Thoracic aorta (tissue), 2 donors: ENCODE measurements around the gene SIK2. TPM values are rescaled to one million over a fixed set of nuclear protein-coding genes. Genes with fewer than 3 reads are reported as not detected.
A peak's percentile ranks its signal among the peaks of the same experiment; 100 is the strongest.

ENCODE experiments used
- ATAC-seq: fragments of 150-250 bp; one replicate; pipeline ENCODE4 v1.8.0; 2017; ENCODE audit warnings: low read depth; ENCODE audit not compliant: insufficient number of reproducible peaks, low FRiP score
- DNase-seq: peaks from one replicate; pipeline ENCODE4 v3.0.0-alpha.2; 2020; ENCODE audit warnings: low spot score
- H3K27ac ChIP-seq, 2 donors: fragments of 200-600 bp; sonication (generic); 1 replicate in 1 of 2; 2 replicates in 1 of 2; pipeline ENCODE4 v1.5.1; 2016; ENCODE audit warnings: mild to moderate bottlenecking in 2 of 2, moderate library complexity in 2 of 2
- H3K27me3 ChIP-seq: fragments of 200-600 bp; sonication (generic); replicated peaks from 2 replicates; pipeline ENCODE4 v1.6.0; 2016; ENCODE audit warnings: mild to moderate bottlenecking; ENCODE audit not compliant: insufficient read depth
- H3K36me3 ChIP-seq: fragments of 200-600 bp; sonication (generic); one replicate; pipeline ENCODE4 v1.5.1; 2016
- H3K4me1 ChIP-seq, 2 donors: fragments of 200-600 bp; sonication (generic); 1 replicate in 1 of 2; 2 replicates in 1 of 2; pipeline versions ENCODE4 v1.5.1 to v1.6.0; 2016; ENCODE audit warnings: low read depth in 2 of 2, mild to moderate bottlenecking in 1 of 2; ENCODE audit not compliant: control insufficient read depth in 1 of 2
- H3K4me3 ChIP-seq: fragments of 200-600 bp; sonication (generic); 2 replicates; pipeline ENCODE4 v1.5.1; 2016; ENCODE audit warnings: mild to moderate bottlenecking
- H3K9me3 ChIP-seq: fragments of 200-600 bp; sonication (generic); 2 replicates; pipeline ENCODE4 v1.5.1; 2016
- total RNA-seq, 2 donors: library from RNA; depleted of rRNA; stranded (reverse); fragments of >200 nt; gene quantifications; one replicate each; pipeline versions ENCODE4 v1.1.0 to v1.2.3, GENCODE V29; 2016
- TF ChIP-seq, protein P1 (sequence below): fragments of 200-600 bp; sonication (generic); IDR thresholded peaks from one replicate; pipeline ENCODE4 v1.5.1; 2019; ENCODE audit warnings: antibody characterized with exemption

Gene SIK2
- total RNA-seq, 2 donors from 2014 or later, result 9.9 to 15.0 TPM

GRCh38 chr11:111737444-111738210 lies 135.4 kb downstream of the SIK2 start:
- DNase-seq (no peak), ATAC-seq (no peak)
- TF ChIP-seq, protein P1, sequence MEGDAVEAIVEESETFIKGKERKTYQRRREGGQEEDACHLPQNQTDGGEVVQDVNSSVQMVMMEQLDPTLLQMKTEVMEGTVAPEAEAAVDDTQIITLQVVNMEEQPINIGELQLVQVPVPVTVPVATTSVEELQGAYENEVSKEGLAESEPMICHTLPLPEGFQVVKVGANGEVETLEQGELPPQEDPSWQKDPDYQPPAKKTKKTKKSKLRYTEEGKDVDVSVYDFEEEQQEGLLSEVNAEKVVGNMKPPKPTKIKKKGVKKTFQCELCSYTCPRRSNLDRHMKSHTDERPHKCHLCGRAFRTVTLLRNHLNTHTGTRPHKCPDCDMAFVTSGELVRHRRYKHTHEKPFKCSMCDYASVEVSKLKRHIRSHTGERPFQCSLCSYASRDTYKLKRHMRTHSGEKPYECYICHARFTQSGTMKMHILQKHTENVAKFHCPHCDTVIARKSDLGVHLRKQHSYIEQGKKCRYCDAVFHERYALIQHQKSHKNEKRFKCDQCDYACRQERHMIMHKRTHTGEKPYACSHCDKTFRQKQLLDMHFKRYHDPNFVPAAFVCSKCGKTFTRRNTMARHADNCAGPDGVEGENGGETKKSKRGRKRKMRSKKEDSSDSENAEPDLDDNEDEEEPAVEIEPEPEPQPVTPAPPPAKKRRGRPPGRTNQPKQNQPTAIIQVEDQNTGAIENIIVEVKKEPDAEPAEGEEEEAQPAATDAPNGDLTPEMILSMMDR, result no peak
- Histone ChIP-seq H3K9me3 (no peaks in the 10 kb centered on the region), H3K27me3 (no peaks in the 10 kb centered on the region), H3K27ac (peak overlapping the region; percentile 85 to 95), H3K4me1 (peaks cover 46 to 66% of the 10 kb centered on the region in 2 donors), H3K36me3 (peaks cover 11% of the 10 kb centered on the region), H3K4me3 (no peak overlapping the region)

- peaks cover 32 to 51% of the 10 kb centered on the region in 2 donors for H3K4me1 ChIP-seq
- ATAC-seq, result no peak
- H3K9me3 ChIP-seq, result no peaks in the 10 kb centered on the region
- H3K27me3 ChIP-seq, result no peaks in the 10 kb centered on the region
- H3K4me3 ChIP-seq, result no peak overlapping the region
- DNase-seq, result no peak
- TF ChIP-seq, protein P1, result no peak
- H3K36me3 ChIP-seq, result peaks cover 11% of the 10 kb centered on the region
- no peak overlapping the region for H3K27ac ChIP-seq
Measured at GRCh38 chr11:111739299-111739698, 137.1 kb downstream of the SIK2 start.

- Histone ChIP-seq H3K27ac (no peak overlapping the region), H3K36me3 (peaks cover 11% of the 10 kb centered on the region), H3K27me3 (no peaks in the 10 kb centered on the region), H3K9me3 (no peaks in the 10 kb centered on the region), H3K4me3 (no peak overlapping the region), H3K4me1 (peaks cover 22 to 50% of the 10 kb centered on the region in 2 donors)
- ATAC-seq (no peak), DNase-seq (no peak)
- TF ChIP-seq, protein P1, result no peak
Measured at GRCh38 chr11:111741751-111742150, 139.5 kb downstream of the SIK2 start.

DNA sequence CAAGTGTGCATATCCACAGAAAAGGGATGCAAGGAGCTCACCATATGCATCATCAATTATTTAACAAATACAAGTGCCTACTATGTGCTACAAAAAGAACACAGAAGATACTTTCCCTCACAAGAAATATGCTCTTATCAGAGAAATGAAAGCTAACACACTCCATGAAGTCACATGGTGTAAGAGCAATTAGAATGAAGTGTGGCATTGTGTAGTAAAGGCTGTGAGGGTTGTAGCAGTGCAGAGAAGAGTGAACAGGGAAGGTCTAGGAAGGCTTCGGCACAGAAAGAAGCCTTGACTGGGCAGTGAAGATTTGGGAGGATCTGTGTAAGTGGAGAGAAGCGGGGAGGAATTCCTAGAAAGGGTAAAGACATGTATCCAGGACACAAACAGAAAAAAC lies 141.5 kb downstream of the SIK2 start:
- Histone ChIP-seq H3K36me3 (peaks cover 11% of the 10 kb centered on the region), H3K4me3 (no peak overlapping the region), H3K27me3 (no peaks in the 10 kb centered on the region), H3K9me3 (no peaks in the 10 kb centered on the region), H3K27ac (no peak overlapping the region), H3K4me1 (peaks cover 7 to 30% of the 10 kb centered on the region in 2 donors)
- DNase-seq (no peak), ATAC-seq (no peak)
- TF ChIP-seq, protein P1, result no peak

- peaks cover 7 to 25% of the 10 kb centered on the region in 2 donors for H3K4me1 ChIP-seq
- peaks cover 10% of the 10 kb centered on the region for H3K36me3 ChIP-seq
- no peaks in the 10 kb centered on the region for H3K27me3 ChIP-seq
- no peaks in the 10 kb centered on the region for H3K9me3 ChIP-seq
- no peak for ATAC-seq
- no peak for DNase-seq
- peak overlapping the region; percentile 62 to 78 for H3K27ac ChIP-seq
- TF ChIP-seq, protein P1, result no peak
- H3K4me3 ChIP-seq, result peak overlapping the region; percentile 38
Measured at GRCh38 chr11:111745719-111746504, 143.7 kb downstream of the SIK2 start.
